NCI-H1694 treated with DMSO at 0.1 percent for 48 hours (cell line): ENCODE results near the gene MEIS3.

ENCODE experiments used
- DNase-seq: peaks from one replicate; lab custom pipeline; 2025; lab: John Stamatoyannopoulos, UW

Gene MEIS3

DNA sequence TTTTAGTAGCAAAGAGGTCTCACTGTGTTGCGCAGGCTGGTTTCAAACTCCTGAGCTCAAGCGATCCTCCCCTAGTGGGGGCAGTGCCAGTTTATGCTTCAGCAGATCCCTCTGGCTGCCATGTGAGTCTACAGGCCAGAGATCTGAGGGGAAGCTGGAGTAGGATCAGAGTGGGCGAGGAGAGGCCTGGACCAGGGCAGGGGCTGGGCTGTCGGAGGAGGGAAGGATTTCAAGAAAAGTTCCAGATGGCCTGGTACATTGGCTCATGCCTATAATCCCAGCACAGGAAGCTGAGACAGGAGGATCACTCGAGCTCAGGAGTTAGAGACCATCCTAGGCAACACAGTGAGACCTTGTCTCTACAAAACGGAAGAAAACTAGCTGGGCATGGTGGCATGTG, 60.4 kb downstream of the MEIS3 start:
- no peak for DNase-seq

DNA sequence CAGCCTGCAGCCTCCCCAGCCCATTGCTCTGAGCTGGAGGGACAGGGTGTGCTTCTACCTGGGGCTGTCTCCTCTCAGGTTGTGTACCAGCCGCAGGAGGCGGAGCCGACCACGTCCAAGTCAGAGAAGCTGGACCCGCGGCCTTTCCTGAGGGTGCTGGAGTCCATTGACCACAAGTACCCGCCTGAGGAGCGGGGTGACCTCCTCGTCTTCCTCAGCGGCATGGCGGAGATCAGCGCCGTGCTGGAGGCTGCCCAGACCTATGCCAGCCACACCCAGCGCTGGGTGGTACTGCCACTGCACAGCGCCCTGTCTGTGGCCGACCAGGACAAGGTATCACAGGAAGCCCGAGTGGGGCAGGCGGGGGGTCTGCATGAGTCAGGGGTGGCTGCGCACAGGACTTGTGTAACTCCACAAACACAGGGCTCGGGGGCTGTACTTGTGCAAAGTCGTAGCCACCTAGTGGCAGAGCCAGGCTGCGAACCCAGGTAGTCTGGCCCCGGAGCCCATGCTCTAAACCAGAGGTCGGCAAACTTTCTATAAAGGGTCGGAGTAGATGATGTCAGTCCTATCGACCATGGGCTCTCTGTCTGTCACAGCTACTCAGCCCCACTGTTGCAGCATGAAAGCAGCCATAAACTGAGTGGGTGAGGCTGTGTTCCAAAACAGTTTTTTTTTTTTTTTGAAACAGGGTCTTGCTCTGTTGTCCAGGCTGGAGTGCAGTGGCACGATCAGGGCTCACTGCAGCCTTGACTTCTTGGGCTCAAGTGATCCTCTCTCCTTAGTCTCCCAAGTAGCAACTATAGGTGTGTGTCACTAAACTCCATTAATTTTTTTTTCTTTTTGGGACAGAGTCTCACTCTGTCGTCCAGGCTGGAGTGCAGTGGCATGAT, 61.3 kb downstream of the MEIS3 start:
- DNase-seq = no peak

DNA sequence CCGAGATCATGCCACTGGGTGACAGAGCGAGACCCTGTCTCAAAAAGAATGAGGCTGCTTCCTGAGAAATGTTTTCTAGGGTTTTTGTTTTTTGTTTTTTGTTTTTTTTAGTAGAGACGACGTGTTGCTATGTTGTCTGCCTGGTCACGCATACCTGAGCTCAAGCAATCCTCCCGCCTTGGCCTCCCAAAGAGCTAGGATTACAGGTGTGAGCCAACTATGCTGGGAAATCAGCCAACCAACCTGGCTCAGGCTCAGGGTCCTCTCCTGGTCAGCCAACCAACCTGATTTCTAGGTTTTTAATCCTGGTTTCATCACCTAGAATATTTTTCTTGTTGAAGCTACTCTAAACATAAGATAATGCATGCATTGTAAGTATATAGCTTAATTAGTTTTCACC, 62.4 kb downstream of the MEIS3 start:
- DNase-seq = no peak

DNA sequence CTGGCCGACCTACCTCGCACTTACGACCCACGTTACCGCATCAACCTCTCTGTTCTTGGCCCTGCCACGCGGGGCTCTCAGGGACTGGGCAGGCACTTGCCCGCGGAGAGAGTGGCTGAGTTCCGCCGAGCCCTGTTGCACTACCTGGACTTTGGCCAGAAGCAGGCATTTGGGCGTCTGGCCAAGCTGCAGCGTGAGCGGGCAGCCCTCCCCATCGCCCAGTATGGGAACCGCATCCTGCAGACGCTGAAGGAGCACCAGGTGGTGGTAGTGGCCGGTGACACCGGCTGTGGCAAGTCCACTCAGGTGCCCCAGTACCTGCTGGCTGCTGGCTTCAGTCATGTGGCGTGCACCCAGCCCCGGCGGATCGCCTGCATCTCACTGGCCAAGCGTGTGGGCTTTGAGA, 66.0 kb downstream of the MEIS3 start:
- no peak for DNase-seq
